Endothelial cell (in vitro differentiated cells): ENCODE data around the gene ANO10. TPM values are rescaled to one million over a fixed set of nuclear protein-coding genes. Genes with fewer than 3 reads are reported as not detected.
A peak's percentile ranks its signal among the peaks of the same experiment; 100 is the strongest.

Experiments used
- DNase-seq: peaks from one replicate; pipeline ENCODE4 v3.0.0; 2021; ENCODE audit warnings: low spot score
- H3K27ac Mint-ChIP-seq: one replicate; pipeline ENCODE4 v1.8.0; 2021; ENCODE audit warnings: mixed read lengths, inconsistent platforms; ENCODE audit not compliant: unreplicated experiment
- H3K27me3 Mint-ChIP-seq: one replicate; pipeline ENCODE4 v1.8.0; 2021; ENCODE audit warnings: mild to moderate bottlenecking, moderate library complexity, mixed read lengths, inconsistent platforms; ENCODE audit not compliant: unreplicated experiment
- H3K36me3 Mint-ChIP-seq: one replicate; pipeline ENCODE4 v1.8.0; 2021; ENCODE audit warnings: mild to moderate bottlenecking, low read depth, mixed read lengths, inconsistent platforms; ENCODE audit not compliant: unreplicated experiment
- H3K4me1 Mint-ChIP-seq: one replicate; pipeline ENCODE4 v1.8.0; 2021; ENCODE audit warnings: mild to moderate bottlenecking, mixed read lengths, inconsistent platforms; ENCODE audit not compliant: unreplicated experiment
- H3K4me3 Mint-ChIP-seq: one replicate; pipeline ENCODE4 v1.8.0; 2021; ENCODE audit warnings: mild to moderate bottlenecking, mixed read lengths, inconsistent platforms; ENCODE audit not compliant: unreplicated experiment
- H3K9me3 Mint-ChIP-seq: one replicate; pipeline ENCODE4 v1.8.0; 2021; ENCODE audit warnings: mixed read lengths, inconsistent platforms; ENCODE audit not compliant: unreplicated experiment
- CTCF ChIP-seq: fragments of 200-600 bp; sonication (generic); IDR thresholded peaks from one replicate; pipeline ENCODE4 v1.5.0; 2021; ENCODE audit warnings: antibody characterized with exemption; ENCODE audit not compliant: unreplicated experiment
- total RNA-seq: library from RNA; stranded (reverse); fragmentation: NEBNext Ultra II Directional; extraction: Animal tissue kit (Norgen Biotek cat#: 25700); gene quantifications from one replicate; pipeline ENCODE4 v1.2.1, GENCODE V29; 2021; ENCODE audit not compliant: unreplicated experiment

The ANO10 gene
- total RNA-seq, 1 donor from 2014 or later = 112 TPM

GRCh38 chr3:43390255-43390588 lies 231.6 kb downstream of the ANO10 start:
- Mint-ChIP-seq H3K4me3 (no peak overlapping the region), H3K27me3 (peaks cover 4% of the 10 kb centered on the region), H3K9me3 (no peaks in the 10 kb centered on the region), H3K27ac (peak overlapping the region; percentile 100), H3K36me3 (peaks cover 19% of the 10 kb centered on the region), H3K4me1 (peaks cover 95% of the 10 kb centered on the region)
- no peak for TF ChIP-seq CTCF
- DNase-seq = peak; percentile 16

GRCh38 chr3:43389388-43390254 lies 232.2 kb downstream of the ANO10 start:
- Mint-ChIP-seq H3K27ac (peak overlapping the region; percentile 100), H3K4me3 (peak overlapping the region; percentile 60), H3K27me3 (no peaks in the 10 kb centered on the region), H3K9me3 (peaks cover 3% of the 10 kb centered on the region), H3K36me3 (peaks cover 25% of the 10 kb centered on the region), H3K4me1 (peaks cover 92% of the 10 kb centered on the region)
- no peak for TF ChIP-seq CTCF
- DNase-seq = peak; percentile 46

GRCh38 chr3:43388915-43389314 lies 232.9 kb downstream of the ANO10 start:
- Mint-ChIP-seq H3K36me3 (peaks cover 23% of the 10 kb centered on the region), H3K4me1 (peaks cover 85% of the 10 kb centered on the region), H3K4me3 (no peak overlapping the region), H3K27ac (peak overlapping the region; percentile 100), H3K27me3 (no peaks in the 10 kb centered on the region), H3K9me3 (peaks cover 5% of the 10 kb centered on the region)
- no peak for DNase-seq
- TF ChIP-seq CTCF = no peak

GRCh38 chr3:43388175-43388574 lies 233.6 kb downstream of the ANO10 start:
- H3K27ac Mint-ChIP-seq = peak overlapping the region; percentile 100
- no peak overlapping the region for H3K4me3 Mint-ChIP-seq
- H3K27me3 Mint-ChIP-seq = no peaks in the 10 kb centered on the region
- no peak for DNase-seq
- peaks cover 77% of the 10 kb centered on the region for H3K4me1 Mint-ChIP-seq
- TF ChIP-seq CTCF = no peak
- H3K36me3 Mint-ChIP-seq = peaks cover 16% of the 10 kb centered on the region
- peaks cover 5% of the 10 kb centered on the region for H3K9me3 Mint-ChIP-seq

GRCh38 chr3:43379343-43379742 lies 242.5 kb downstream of the ANO10 start:
- DNase-seq = no peak
- Mint-ChIP-seq H3K4me1 (peaks cover 21% of the 10 kb centered on the region), H3K4me3 (no peak overlapping the region), H3K27ac (no peak overlapping the region), H3K36me3 (peaks cover 10% of the 10 kb centered on the region), H3K27me3 (peaks cover 5% of the 10 kb centered on the region), H3K9me3 (peaks cover 3% of the 10 kb centered on the region)
- no peak for TF ChIP-seq CTCF
